PC-3 (cell line): Measurements from ENCODE around the gene MAST2. TPM values are rescaled to one million over a fixed set of nuclear protein-coding genes. Genes with fewer than 3 reads are reported as not detected.

Experiments used
- ATAC-seq: fragments of 200-7000 bp; cut with Tn5 transposase; 2 replicates; pipeline ENCODE4 v1.9.1; 2020; ENCODE audit warnings: mild to moderate bottlenecking, moderate library complexity
- BruUV-seq: library from RNA; stranded (reverse); fragments of 400-500 nt; replicated peaks from 2 replicates; lab custom pipeline; 2021; lab: Mats Ljungman, UMichigan
- CTCF ChIA-PET: fragments of 300-600 bp; sonication (Branson Sonifier 250); formaldehyde crosslinking; loops from one replicate; lab custom pipeline; 2022; ENCODE audit warnings: antibody characterized with exemption; lab: Charles Lee
- POLR2A ChIA-PET: fragments of 300-600 bp; sonication (Branson Sonifier 250); formaldehyde crosslinking; loops from one replicate; lab custom pipeline; 2022; ENCODE audit warnings: antibody characterized with exemption; ENCODE audit not compliant: unreplicated experiment; lab: Charles Lee
- DNase-seq: peaks from one replicate; pipeline ENCODE4 v3.0.0-alpha.2; 2015
- H2AFZ ChIP-seq: fragments of 300-600 bp; sonication (generic); 2 replicates; pipeline ENCODE4 v1.6.0; 2016; ENCODE audit warnings: antibody characterized with exemption, low read length
- H3F3A ChIP-seq: fragments of 300-600 bp; sonication (generic); one replicate; pipeline ENCODE4 v1.6.0; 2017; ENCODE audit warnings: antibody characterized with exemption, low read length, control low read depth, mild to moderate bottlenecking; ENCODE audit not compliant: unreplicated experiment
- H3K27ac ChIP-seq: fragments of 300-600 bp; sonication (generic); 2 replicates; pipeline ENCODE4 v1.5.1; 2016; ENCODE audit warnings: mild to moderate bottlenecking, low read length
- H3K27me3 ChIP-seq: fragments of 300-600 bp; sonication (generic); 2 replicates; pipeline ENCODE4 v1.6.1; 2016; ENCODE audit warnings: low read length, mixed read lengths
- H3K36me3 ChIP-seq: fragments of 300-600 bp; sonication (generic); 2 replicates; pipeline ENCODE4 v1.6.1; 2016; ENCODE audit warnings: low read depth, mixed run types, low read length, mixed read lengths
- H3K4me1 ChIP-seq: fragments of 300-600 bp; sonication (generic); 2 replicates; pipeline ENCODE4 v1.5.1; 2016; ENCODE audit warnings: low read length; ENCODE audit not compliant: insufficient read depth
- H3K4me2 ChIP-seq: fragments of 300-600 bp; sonication (generic); 2 replicates; pipeline ENCODE4 v1.6.0; 2016; ENCODE audit warnings: low read length
- H3K4me3 ChIP-seq: fragments of 300-600 bp; sonication (generic); 2 replicates; pipeline ENCODE4 v1.5.1; 2016; ENCODE audit warnings: mild to moderate bottlenecking, low read length, mixed read lengths
- H3K79me2 ChIP-seq: fragments of 300-600 bp; sonication (generic); 2 replicates; pipeline ENCODE4 v1.6.1; 2017; ENCODE audit warnings: low read length, mixed read lengths
- H3K9ac ChIP-seq: fragments of 300-600 bp; sonication (generic); 2 replicates; pipeline ENCODE4 v1.6.0; 2016; ENCODE audit warnings: mild to moderate bottlenecking, low read length
- H3K9me2 ChIP-seq: fragments of 300-600 bp; sonication (generic); replicated peaks from 2 replicates; pipeline ENCODE4 v1.6.1; 2016; ENCODE audit warnings: mixed run types, low read length, mixed read lengths
- H3K9me3 ChIP-seq: fragments of 300-600 bp; sonication (generic); 2 replicates; pipeline ENCODE4 v1.6.1; 2016; ENCODE audit warnings: low read length, mixed read lengths
- H4K20me1 ChIP-seq: fragments of 300-600 bp; sonication (generic); 2 replicates; pipeline ENCODE4 v1.6.1; 2016; ENCODE audit warnings: low read length, mixed read lengths
- EZH2 ChIP-seq: fragments of 300-600 bp; sonication (generic); IDR thresholded peaks from one replicate; pipeline ENCODE4 v1.6.1; 2017; ENCODE audit warnings: antibody characterized with exemption, mild to moderate bottlenecking, low read length; ENCODE audit not compliant: unreplicated experiment
- EZH2phosphoT487 ChIP-seq: fragments of 300-600 bp; sonication (generic); IDR thresholded peaks from 2 replicates; pipeline ENCODE4 v1.6.1; 2018; ENCODE audit warnings: mild to moderate bottlenecking, antibody characterized with exemption, low read length, borderline replicate concordance
- intact Hi-C: fragments of 100-400 bp; cut with micrococcal nuclease; formaldehyde crosslinking; loops from 2 replicates; pipeline ENCODE4 v1.9.0; 2023
- total RNA-seq: library from RNA; depleted of rRNA; stranded (reverse); fragments of >200 nt; gene quantifications from 2 replicates; pipeline ENCODE4 v1.2.3, GENCODE V29; 2014
- TF ChIP-seq, protein P1 (sequence below): fragments of 300-600 bp; sonication (generic); conservative IDR thresholded peaks from 2 replicates; pipeline ENCODE4 v1.5.1; 2017; ENCODE audit warnings: antibody characterized with exemption, low read depth, mild to moderate bottlenecking, low read length

MAST2 gene
- total RNA-seq, 1 experiment from 2014 or later = 29.3 TPM

DNA sequence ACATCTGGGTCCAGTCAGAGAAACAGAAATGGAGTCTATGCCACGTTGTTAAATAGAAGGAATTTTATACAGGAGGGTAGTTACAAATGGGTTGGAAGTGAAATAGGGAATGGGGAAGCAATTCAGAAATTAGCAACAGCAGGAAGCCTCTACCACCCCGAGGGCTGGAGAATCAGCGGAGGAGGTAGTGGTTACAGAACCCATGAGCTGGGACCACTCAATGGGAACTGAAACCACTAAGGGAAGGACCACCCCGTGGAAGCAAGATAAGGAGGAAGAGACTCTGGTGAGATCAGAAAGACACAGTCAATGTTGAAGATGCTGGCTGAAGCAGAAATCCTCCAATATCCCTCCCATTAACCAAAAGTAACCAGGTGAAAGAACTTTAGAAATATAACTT lies 15.5 kb upstream of the MAST2 start:
- TF ChIP-seq EZH2 (no peak), EZH2phosphoT487 (no peak)
- TF ChIP-seq, protein P1, sequence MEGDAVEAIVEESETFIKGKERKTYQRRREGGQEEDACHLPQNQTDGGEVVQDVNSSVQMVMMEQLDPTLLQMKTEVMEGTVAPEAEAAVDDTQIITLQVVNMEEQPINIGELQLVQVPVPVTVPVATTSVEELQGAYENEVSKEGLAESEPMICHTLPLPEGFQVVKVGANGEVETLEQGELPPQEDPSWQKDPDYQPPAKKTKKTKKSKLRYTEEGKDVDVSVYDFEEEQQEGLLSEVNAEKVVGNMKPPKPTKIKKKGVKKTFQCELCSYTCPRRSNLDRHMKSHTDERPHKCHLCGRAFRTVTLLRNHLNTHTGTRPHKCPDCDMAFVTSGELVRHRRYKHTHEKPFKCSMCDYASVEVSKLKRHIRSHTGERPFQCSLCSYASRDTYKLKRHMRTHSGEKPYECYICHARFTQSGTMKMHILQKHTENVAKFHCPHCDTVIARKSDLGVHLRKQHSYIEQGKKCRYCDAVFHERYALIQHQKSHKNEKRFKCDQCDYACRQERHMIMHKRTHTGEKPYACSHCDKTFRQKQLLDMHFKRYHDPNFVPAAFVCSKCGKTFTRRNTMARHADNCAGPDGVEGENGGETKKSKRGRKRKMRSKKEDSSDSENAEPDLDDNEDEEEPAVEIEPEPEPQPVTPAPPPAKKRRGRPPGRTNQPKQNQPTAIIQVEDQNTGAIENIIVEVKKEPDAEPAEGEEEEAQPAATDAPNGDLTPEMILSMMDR = no peak
- Histone ChIP-seq H3K79me2 (no peaks in the 10 kb centered on the region), H2AFZ (no peak overlapping the region), H3K9me2 (no peaks in the 10 kb centered on the region), H3F3A (no peaks in the 10 kb centered on the region), H3K4me2 (no peak overlapping the region), H3K4me3 (no peak overlapping the region), H3K36me3 (no peaks in the 10 kb centered on the region), H3K4me1 (no peaks in the 10 kb centered on the region), H3K9me3 (no peaks in the 10 kb centered on the region), H4K20me1 (no peaks in the 10 kb centered on the region), H3K27ac (no peak overlapping the region), H3K9ac (no peak overlapping the region), H3K27me3 (no peaks in the 10 kb centered on the region)
- intact Hi-C loops = no loop called here
- BruUV-seq = no TSS peak
- ChIA-PET POLR2A (no interaction called here), CTCF (no interaction called here)
- DNase-seq = no peak
- ATAC-seq = no peak

DNA sequence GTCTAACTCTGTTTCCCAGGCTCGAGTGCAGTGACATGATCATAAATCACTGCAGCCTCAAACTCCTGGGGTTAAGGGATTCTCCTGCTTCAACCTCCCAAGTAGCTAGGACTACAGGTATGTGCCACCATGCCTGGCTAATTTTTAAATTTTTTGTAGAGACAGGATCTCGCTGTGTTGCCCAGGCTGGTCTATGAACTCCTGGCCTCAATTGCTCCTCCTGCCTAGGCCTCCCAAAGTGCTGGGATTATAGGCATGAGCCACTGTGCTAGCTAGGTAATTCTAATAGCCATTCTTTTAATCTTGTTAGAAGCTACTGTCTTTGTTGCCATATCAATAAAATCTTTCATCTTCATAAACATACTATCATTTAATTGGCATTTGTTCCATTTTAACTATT lies 13.8 kb upstream of the MAST2 start:
- intact Hi-C loops = no loop called here
- TF ChIP-seq EZH2phosphoT487 = no peak
- TF ChIP-seq EZH2 = no peak
- TF ChIP-seq, protein P1 = no peak
- H3F3A ChIP-seq = no peaks in the 10 kb centered on the region
- H3K9me2 ChIP-seq = no peaks in the 10 kb centered on the region
- no peaks in the 10 kb centered on the region for H3K9me3 ChIP-seq
- ChIA-PET POLR2A (no interaction called here), CTCF (no interaction called here)
- H3K4me2 ChIP-seq = no peak overlapping the region
- ATAC-seq = no peak
- H3K9ac ChIP-seq = no peak overlapping the region
- H3K79me2 ChIP-seq = no peaks in the 10 kb centered on the region
- H4K20me1 ChIP-seq = no peaks in the 10 kb centered on the region
- no peaks in the 10 kb centered on the region for H3K36me3 ChIP-seq
- H3K4me3 ChIP-seq = no peak overlapping the region
- no peaks in the 10 kb centered on the region for H3K27me3 ChIP-seq
- no peak for DNase-seq
- no peak overlapping the region for H3K27ac ChIP-seq
- H2AFZ ChIP-seq = no peak overlapping the region
- BruUV-seq = no TSS peak
- no peaks in the 10 kb centered on the region for H3K4me1 ChIP-seq

DNA sequence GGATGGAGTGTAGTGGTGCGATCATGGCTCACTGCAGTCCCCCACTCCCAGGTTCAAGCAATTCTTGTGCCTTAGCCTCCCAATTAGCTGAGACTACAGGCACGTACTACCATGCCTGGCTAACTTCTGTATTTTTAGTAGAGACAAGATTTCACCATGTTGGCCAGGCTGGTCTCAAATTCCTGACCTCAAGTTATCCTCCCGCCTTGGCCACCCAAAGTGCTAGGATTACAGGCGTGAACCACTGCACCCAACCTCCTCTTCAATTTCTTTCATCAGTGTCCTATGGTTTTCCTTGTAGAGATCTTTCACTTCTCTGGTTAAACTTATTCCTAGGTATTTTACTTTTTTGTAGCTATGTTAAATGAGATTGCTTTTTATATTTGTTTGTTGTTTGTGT lies 10.7 kb upstream of the MAST2 start:
- Histone ChIP-seq H3K4me2 (no peak overlapping the region), H4K20me1 (no peaks in the 10 kb centered on the region), H3K9ac (no peak overlapping the region), H3F3A (no peaks in the 10 kb centered on the region), H3K4me3 (no peak overlapping the region), H2AFZ (no peak overlapping the region), H3K79me2 (no peaks in the 10 kb centered on the region), H3K36me3 (no peaks in the 10 kb centered on the region), H3K27me3 (no peaks in the 10 kb centered on the region), H3K9me3 (no peaks in the 10 kb centered on the region), H3K4me1 (no peaks in the 10 kb centered on the region), H3K27ac (no peak overlapping the region), H3K9me2 (no peaks in the 10 kb centered on the region)
- POLR2A ChIA-PET = no interaction called here
- DNase-seq (no peak), ATAC-seq (no peak)
- intact Hi-C loops = no loop called here
- CTCF ChIA-PET = no interaction called here
- no TSS peak for BruUV-seq
- TF ChIP-seq EZH2 = no peak
- TF ChIP-seq, protein P1 = no peak
- TF ChIP-seq EZH2phosphoT487 = no peak
